Germinal center (tissue), 1 donor: ENCODE results near the gene PEDS1.
"Not testable (repeated sequence)": the region's sequence is repeated elsewhere in the genome, so short reads cannot be mapped to it uniquely, and the experiment has no call there.

Experiments used
- DNase-seq: peaks from one replicate; pipeline ENCODE4 v3.0.0; 2012; ENCODE audit warnings: mixed read lengths, low spot score

Gene PEDS1

DNA sequence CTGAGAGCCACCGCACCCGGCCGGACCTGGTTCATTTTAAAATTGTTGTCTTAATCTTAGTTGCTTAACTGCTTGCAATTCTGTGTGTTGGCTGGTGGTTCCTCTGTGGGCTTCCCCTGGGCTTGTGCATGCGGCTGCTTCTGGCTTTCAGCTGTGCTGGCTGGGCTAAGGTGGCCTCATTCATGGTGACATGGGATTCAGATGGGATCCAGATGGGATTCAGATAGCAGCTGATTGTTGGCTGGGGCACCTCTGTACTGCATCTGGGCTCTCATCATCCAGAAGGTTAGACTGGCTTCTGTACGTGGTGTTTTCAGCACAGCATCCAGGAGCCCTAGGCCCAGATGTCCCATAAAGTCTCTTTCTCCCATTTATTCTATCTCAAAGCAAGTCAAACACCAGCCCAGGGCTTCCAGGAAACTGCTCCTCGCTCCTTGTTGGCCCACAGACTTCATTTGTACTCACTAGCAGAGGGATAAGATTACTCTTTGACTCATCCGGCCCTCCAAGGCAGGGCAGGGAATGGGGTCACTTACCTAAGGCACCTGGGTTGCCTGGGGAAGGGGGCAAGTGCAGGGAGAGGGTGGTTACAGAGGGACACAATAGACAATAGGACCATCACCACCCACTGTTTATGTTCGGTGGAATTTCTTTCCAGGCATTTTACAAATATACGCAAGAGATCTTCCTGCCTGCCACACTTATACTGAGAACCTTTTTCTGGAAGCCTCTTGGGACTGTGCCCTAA is 10.2 kb upstream of the PEDS1 start:
- no peak for DNase-seq

- DNase-seq: not testable (repeated sequence)
Observed at GRCh38 chr20:50161494-50161893, 8.0 kb upstream of the PEDS1 start.

- peak; percentile 49 for DNase-seq
Observed at GRCh38 chr20:50153153-50153499, 397 bp downstream of the PEDS1 start.

DNA sequence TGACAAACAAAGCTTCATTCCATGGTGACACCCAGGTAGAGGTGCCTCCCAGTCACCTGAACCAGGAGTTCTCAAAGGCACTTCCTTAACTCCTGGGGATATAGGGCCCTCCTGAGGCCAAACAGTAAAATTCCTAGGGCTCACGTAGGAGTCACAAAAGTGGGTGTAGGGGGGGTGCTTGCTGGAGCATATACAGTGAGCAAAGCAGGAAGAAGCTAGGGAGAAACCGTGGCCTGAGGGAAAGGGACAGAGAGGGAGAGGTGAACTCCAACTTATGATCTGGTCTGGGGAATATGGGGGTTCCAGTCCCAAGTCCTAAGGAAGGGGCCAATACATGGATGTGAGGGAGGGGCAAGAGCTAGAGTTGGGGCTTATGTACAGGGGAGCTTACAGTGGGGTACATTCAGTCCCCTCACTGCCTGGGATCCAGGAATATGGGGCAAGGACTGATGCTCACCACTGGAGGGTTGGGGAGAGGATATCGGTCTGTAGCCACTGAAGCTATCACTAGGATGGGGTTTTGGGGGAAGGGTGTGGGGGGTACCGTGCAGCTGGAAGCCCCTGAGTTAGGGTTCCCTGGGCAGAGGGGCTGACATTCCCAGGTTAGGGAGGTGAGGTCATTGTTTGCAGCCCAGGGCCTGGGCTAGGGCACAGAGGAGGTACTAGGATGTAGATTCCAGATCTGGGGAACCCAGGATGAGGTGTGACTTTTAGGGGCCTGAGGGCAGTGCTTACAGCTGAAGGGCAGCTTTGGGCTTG is 950 bp downstream of the PEDS1 start:
- DNase-seq: no peak

DNA sequence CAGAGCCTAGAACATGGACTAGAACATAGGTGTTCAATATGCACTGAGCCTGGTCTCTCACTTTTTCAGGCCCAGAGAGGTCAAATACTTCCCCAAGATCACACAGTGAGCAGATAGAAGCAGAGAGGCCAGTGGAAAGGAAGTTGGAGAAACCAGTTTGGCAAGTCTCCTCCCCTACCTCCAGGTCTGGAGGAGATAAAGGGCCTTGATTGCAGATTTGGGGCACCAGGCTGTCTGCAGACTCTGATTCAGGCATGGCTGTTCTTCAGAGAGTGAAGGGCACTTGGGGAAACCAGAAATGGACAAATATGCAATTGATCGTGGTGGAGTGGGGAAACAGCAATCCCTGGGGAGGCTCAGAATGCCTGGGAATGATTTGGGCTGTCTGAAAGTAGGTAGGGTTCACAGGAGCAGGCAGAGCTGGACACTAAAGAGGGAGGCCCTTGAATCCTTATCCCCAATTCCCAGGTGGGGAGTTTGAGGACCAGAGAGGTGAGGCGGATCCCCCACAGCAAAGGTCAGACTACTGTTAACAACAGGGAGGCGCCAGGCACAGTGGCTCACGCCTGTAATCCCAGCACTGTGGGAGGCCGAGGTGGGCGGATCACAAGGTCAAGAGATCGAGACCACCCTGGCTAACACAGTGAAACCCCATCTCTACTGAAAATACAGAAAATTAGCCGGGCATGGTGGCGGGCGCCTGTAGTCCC is 2.3 kb downstream of the PEDS1 start:
- no peak for DNase-seq

GRCh38 chr20:50149481-50150254 is 3.9 kb downstream of the PEDS1 start:
- DNase-seq: no peak

- peak; percentile 42 for DNase-seq
Observed at GRCh38 chr20:50146732-50147662, 6.5 kb downstream of the PEDS1 start.

DNA sequence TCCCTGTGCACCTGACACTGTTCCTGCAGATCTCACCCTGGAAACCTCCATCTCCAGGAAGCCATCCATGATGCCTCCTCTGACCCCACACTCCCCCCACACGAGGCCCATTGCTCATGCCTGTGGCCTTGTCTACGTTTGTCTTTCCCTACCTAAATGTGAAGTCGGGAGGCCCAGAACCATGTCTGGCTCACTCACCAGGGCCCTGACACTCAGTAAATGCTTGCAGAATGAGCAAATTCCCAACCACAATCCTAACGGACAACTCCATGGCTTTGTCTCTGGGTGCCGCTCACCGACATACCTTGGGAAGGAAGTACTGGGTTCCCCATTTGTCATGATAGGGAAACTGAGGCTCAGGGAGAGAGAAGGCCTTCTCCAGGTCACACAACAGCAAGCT is 7.3 kb downstream of the PEDS1 start:
- no peak for DNase-seq

DNA sequence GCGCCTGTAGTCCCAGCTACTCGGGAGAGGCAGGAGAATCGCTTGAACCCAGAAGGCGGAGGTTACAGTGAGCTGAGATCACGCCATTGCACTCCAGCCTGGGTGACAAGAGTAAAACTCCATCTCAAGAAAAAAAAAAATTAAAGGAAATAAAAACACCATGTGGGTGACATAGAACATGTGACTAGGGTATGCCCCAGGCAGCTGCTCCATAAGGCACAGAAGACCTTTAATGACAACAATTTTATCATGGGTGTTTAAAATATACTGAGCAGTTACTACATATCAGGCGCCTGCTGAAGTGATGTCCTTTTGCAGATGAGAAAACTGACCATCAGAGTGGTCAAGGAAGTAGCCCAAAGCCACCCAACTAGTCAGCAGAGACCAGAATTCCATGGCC is 8.0 kb downstream of the PEDS1 start:
- no peak for DNase-seq

DNA sequence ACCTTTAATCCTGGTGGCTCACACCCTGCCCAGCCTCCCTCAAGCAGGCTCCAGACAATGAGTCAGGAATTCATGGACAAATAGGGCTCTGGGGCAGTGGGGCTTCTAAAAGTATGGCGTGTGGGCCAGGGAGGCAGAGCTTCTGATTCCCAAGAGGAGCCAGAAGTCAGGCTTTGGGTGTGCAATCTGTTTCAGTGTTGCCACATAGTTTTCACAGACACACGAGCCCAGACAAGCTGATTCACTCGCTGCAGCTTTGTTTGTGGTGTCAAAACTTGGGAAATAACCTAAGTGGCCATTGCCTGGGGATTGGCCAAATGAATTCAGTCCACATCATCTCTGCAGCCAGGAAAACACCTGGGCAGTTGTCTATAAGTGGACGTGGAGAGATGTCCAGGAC is 9.2 kb downstream of the PEDS1 start:
- no peak for DNase-seq

DNA sequence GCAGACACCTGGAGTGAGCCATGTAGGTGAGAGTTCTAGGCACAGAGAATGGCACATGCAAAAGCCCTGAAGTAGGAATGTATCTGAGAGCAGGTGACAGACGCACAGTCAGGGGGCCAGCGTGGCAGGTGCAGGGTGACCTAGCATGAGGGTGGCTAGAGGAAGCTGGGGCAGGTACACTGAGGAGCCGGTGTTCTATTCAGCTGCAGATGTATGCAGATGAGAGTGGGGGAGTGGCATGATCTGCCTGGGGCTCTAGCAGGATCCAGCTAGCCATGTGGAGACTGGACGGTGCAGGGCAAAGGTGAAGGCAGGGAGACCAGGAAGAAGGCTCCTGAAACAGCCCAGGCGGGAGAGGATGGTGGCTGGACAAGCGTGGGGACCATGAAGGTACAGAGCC is 10.7 kb downstream of the PEDS1 start:
- DNase-seq: no peak

DNA sequence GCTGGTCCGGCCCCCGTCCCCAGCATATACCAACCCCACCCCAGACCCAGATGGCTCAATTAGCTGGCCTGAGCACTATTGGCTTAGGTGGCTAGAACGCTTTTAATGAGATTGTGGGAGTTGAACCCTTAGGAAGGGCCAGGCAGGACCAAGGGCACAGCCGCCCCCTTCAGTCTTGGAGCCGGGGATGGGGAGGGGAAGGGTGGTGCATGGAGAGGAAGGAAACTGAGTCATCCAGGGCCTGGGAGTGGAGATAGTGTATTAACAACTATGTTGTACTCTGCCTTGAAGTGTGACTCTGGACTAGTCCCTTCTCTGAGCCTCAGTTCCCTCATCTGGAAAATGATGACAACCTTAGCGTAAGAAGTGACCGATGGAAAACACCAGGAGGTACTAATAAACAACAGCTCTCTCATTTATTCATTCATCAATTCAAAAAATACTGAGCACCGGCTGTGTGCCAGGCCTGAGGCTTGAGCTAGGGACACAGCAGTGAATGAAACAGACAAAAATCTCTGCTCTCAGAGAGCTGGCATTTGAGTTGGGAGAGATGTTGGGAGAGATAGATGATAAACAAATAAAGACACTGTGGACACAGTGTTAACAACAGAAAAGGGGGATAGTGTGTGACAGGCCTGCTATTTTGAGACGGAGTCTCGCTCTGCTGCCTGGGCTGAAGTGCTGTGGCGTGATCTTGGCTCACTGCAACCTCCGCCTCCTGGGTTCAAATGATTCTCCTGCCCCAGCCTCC is 11.5 kb downstream of the PEDS1 start:
- no peak for DNase-seq

DNA sequence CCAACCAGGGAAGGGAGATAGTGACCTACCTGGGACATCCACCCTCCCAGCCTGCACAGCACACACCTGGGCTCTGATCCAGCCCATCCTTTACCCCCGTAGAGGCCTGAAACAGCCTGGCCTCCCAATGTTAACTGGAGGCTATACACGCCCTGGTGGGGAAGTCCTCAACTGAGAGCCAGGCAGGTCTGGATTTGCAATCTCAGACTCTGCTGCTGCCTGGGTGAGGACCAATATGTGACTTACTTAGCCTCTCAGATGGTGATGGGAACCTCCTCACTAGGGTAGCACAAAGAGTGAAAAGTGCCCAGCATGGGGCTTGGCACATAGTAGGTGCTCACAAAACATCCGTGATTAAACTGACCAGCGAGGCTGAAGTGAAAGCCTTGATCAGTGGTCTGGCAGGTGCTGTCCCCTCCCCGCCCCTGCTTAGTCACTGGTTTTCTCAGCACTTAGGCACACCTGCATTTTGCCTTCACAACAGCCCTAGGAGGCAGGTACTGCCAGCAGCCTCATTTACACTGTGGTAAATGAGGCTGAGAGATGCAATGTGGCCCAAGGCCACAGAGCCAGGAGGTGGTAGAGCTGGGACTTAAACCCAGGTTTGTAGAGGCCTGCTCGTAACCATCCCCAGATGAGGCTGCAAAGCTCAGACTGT is 12.4 kb downstream of the PEDS1 start:
- no peak for DNase-seq

GRCh38 chr20:50140339-50140859 is 13.1 kb downstream of the PEDS1 start:
- DNase-seq: no peak

DNA sequence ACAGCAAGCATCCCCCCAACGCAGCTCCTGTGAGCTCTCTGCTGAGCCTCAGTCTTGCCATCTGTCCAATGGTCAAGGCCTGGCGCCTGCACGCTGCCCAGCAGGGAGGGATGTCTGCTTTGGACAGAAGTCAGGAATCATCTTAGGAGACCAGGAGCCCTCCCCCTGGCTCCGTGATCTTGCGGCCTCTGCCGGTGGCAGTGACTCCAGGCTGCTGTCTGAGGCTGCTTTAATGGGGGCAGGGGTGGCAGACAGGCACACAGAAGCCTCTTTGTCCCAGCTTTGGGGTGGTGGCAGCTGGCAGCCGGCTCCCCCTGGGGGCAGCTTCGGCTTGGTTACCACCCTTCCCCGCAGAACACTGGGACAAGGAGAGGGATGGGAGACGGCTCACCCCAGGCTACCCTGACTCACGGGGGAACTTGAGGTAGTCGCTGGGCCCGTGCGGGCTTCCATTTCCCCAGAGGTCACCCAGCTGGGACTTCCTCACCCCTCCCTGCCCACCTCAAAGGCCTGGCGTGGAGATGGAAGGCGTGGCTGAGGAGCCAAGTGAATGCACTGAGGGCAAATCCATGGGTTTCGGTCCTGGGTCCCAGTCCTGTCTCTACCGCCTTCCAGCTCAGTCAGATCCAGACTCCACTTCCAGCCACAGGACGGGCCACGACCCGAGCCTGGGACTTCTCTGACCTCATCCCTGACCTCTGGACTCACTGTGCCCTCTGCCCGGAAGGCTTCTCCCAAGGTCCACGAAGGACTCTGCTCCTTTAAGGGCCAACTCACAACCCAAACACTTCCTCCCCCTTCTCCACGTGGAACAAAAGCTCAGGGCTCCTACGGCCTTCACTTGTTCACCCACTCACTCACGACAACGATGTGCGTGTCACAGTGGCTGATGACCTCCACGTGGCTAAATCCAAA is 14.8 kb downstream of the PEDS1 start:
- no peak for DNase-seq

DNA sequence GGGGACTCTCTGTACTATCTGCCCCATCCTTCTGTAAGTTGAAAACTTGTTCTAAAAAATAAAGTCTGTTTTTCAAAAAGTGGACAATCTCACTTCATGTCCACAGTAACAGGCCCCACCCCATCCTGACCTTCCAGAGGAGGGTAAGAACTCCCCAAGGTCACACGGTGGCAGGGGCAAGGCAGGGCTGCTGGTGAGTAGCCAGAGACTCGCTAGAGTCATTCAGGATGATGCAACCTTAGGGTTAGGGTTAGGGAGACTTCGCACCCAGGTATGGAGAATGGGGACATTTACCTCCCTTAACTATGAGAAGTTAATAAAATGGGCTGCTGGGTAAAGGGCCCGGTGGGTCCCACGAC is 15.4 kb downstream of the PEDS1 start:
- DNase-seq: no peak

DNA sequence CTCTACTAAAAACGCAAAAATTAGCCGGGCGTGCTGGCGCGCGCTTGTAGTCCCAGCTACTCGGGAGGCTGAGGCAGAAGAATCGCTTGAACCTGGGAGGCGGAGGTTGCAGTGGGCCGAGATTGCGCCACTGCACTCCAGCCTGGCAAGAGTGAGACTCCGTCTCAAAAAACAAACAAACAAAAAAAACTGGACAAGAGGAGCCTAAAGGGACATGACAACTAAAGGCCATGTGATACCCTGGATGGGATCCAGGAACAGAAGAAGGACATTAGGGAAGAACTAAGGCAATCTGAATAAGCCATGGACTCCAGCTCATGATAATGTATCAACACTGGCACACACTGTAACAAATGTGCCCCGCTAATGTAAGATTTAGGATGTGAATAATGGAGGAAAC is 15.8 kb downstream of the PEDS1 start:
- not testable (repeated sequence) for DNase-seq

DNA sequence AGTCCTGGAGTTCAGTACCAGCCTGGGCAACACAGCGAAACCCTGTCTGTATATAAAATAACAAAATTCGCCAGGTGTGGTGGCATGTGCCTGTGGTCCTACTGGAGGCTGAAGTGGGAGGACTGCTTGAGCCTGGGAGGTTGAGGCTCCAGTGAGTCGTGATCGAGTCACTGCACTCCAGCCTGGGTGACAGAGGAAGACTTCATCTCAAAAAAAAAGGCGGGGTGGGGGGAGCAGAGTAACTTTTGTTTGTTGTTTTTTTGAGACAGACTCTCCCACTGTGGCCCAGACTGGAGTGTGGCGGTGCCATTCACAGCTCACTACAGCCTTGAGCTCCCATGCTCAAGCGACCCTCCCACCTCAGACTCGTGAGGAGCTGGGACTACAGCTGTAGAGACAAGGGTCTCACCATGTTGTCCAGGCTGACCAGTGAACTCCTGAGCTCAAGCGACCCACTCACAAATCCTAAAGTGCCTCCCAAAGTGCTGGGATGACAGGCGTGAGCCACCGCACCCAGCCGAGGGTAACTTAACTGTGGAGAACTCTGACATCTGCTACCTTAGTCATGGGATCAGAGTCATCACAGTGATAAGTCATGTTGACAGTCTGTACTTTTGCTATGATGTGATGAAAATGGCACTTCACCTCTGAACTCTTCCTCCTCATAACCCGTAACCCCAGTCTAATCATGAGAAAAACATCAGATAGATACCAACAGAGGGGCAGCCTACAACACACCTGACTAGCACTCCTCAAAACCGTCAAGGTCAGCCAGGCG is 16.5 kb downstream of the PEDS1 start:
- DNase-seq: no peak
